Osteocyte (in vitro differentiated cells): ENCODE data around the gene EHD2. TPM values are rescaled to one million over a fixed set of nuclear protein-coding genes. Genes with fewer than 3 reads are reported as not detected.

Experiments
- DNase-seq: peaks from one replicate; pipeline ENCODE4 v3.0.0; 2021; ENCODE audit warnings: mixed read lengths; ENCODE audit not compliant: unreplicated experiment; ENCODE audit errors: extremely low spot score
- H3K27ac Mint-ChIP-seq: one replicate; pipeline ENCODE4 v1.8.0; 2021; ENCODE audit warnings: mild to moderate bottlenecking, mixed read lengths; ENCODE audit not compliant: unreplicated experiment
- H3K27me3 Mint-ChIP-seq: one replicate; pipeline ENCODE4 v1.8.0; 2021; ENCODE audit warnings: mixed read lengths; ENCODE audit not compliant: unreplicated experiment
- H3K36me3 Mint-ChIP-seq: one replicate; pipeline ENCODE4 v1.8.0; 2021; ENCODE audit warnings: mixed read lengths; ENCODE audit not compliant: unreplicated experiment
- H3K4me1 Mint-ChIP-seq: one replicate; pipeline ENCODE4 v1.8.0; 2021; ENCODE audit warnings: mixed read lengths; ENCODE audit not compliant: unreplicated experiment
- H3K4me3 Mint-ChIP-seq: one replicate; pipeline ENCODE4 v1.8.0; 2021; ENCODE audit warnings: mild to moderate bottlenecking, moderate library complexity, mixed read lengths; ENCODE audit not compliant: unreplicated experiment
- H3K9me3 Mint-ChIP-seq: one replicate; pipeline ENCODE4 v1.8.0; 2021; ENCODE audit warnings: mixed read lengths; ENCODE audit not compliant: unreplicated experiment
- total RNA-seq: library from RNA; stranded (reverse); gene quantifications from 2 replicates; pipeline ENCODE4 v1.2.1, GENCODE V29; 2021
- TF ChIP-seq, protein P1 (sequence below): fragments of 200-600 bp; sonication (generic); IDR thresholded peaks from 2 replicates; pipeline ENCODE4 v1.5.0; 2021; ENCODE audit warnings: antibody characterized with exemption, mild to moderate bottlenecking, moderate library complexity

The EHD2 gene
- total RNA-seq, 1 donor from 2014 or later = 440 TPM

DNA sequence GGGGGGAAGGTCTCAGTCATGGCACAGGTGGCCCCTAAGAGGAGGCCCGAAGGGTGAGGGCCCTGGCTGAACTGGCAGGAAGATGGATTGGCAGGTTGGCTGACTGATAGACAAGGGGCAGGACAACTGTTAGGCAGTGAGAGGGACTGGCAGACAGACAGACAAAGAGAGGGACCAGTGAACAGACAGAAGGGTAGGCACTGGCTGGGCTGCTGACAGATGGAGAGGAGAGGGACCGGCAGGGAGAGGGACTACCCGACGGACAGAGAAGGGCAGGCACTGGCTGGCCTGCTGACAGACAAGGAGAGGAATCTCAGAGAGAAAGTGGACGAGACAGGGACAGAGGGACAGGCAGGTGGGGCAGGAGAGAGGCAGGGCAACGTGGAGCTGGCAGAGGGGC is 31.8 kb upstream of the EHD2 start:
- Mint-ChIP-seq H3K4me3 (no peak overlapping the region), H3K36me3 (peaks cover 12% of the 10 kb centered on the region), H3K27ac (no peak overlapping the region), H3K9me3 (no peaks in the 10 kb centered on the region), H3K27me3 (no peaks in the 10 kb centered on the region), H3K4me1 (no peaks in the 10 kb centered on the region)
- no peak for DNase-seq
- TF ChIP-seq, protein P1, sequence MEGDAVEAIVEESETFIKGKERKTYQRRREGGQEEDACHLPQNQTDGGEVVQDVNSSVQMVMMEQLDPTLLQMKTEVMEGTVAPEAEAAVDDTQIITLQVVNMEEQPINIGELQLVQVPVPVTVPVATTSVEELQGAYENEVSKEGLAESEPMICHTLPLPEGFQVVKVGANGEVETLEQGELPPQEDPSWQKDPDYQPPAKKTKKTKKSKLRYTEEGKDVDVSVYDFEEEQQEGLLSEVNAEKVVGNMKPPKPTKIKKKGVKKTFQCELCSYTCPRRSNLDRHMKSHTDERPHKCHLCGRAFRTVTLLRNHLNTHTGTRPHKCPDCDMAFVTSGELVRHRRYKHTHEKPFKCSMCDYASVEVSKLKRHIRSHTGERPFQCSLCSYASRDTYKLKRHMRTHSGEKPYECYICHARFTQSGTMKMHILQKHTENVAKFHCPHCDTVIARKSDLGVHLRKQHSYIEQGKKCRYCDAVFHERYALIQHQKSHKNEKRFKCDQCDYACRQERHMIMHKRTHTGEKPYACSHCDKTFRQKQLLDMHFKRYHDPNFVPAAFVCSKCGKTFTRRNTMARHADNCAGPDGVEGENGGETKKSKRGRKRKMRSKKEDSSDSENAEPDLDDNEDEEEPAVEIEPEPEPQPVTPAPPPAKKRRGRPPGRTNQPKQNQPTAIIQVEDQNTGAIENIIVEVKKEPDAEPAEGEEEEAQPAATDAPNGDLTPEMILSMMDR = no peak

DNA sequence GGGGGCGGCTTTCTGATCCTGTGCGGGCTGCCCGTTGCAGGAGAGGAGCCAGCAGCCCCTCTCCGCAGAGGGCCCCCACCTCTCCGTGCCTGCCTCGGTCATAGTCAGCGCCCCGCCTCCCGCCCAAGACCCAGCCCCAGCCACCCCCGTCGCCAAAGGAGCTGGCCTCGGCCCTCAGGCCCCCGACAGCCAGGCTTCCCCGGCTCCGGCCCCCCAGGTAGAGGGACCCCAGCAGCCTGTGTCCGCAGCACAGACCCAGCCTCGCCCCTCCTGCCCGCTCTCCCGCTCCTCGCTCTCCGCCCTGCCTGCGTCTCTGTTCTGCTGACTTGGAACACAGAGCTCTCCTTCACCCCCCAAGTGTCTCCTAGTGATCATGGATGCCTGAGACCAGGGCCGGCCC is 31.3 kb upstream of the EHD2 start:
- H3K9me3 Mint-ChIP-seq = no peaks in the 10 kb centered on the region
- H3K27ac Mint-ChIP-seq = no peak overlapping the region
- H3K27me3 Mint-ChIP-seq = no peaks in the 10 kb centered on the region
- H3K4me3 Mint-ChIP-seq = no peak overlapping the region
- peaks cover 11% of the 10 kb centered on the region for H3K36me3 Mint-ChIP-seq
- no peaks in the 10 kb centered on the region for H3K4me1 Mint-ChIP-seq
- TF ChIP-seq, protein P1 = no peak
- DNase-seq = no peak

DNA sequence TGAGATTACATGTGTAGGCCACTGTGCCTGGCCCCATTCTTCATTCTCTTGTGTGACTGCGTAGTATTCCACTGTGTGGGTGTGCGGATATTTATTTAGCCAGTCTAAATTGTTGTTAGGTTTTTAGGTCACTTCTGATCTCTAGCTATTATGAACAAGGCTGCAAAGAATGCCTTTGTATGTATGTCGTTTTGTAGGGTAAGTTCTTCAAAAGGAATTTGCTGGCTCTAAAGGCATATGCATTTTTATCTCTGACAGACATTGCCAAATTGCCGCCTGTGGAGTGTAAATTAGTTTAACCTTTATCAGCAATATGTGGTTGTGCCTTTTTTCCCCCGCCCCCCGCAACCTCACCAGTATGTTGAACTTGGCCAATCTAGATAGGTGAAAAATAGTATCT is 30.3 kb upstream of the EHD2 start:
- Mint-ChIP-seq H3K9me3 (no peaks in the 10 kb centered on the region), H3K27ac (no peak overlapping the region), H3K36me3 (peaks cover 6% of the 10 kb centered on the region), H3K4me1 (no peaks in the 10 kb centered on the region), H3K4me3 (no peak overlapping the region), H3K27me3 (no peaks in the 10 kb centered on the region)
- TF ChIP-seq, protein P1 = no peak
- no peak for DNase-seq

DNA sequence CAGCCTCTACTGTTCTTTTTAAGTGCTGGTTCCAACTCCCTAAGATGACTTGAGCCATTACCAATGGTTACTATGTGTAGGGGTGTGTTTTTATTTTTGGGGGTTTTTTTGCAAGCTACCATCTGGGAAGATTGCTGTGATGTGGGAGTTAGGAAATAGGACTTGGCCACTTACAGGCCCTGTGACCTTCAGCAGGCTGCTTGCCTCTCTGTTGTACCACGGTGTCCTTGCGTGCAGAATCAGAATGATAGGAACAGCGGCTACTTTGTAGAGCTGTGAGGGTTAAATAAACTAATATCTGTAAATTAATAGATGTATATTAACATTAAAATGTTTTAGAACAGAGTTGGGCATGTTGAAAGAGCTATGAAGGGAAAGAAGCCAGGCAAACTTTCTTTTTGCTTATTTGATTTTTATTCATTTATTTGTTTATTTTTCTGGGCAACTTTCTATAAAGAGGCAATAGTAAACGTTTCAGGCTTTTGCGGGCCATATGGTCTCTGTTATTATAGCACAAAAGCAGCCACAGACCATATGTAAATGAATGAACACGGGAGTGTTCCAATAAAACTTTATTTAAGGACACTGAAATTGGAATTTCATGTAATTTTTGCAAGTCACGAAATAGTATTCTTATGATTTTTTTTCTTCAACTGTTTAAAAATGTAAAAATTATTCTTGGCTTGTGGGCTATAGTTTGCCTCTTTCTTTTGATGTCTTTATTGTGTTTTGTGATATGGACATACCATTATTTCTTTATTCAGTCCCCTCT is 26.4 kb upstream of the EHD2 start:
- H3K9me3 Mint-ChIP-seq = no peaks in the 10 kb centered on the region
- TF ChIP-seq, protein P1 = no peak
- peaks cover 14% of the 10 kb centered on the region for H3K36me3 Mint-ChIP-seq
- H3K27me3 Mint-ChIP-seq = no peaks in the 10 kb centered on the region
- H3K4me1 Mint-ChIP-seq = no peaks in the 10 kb centered on the region
- no peak for DNase-seq
- no peak overlapping the region for H3K4me3 Mint-ChIP-seq
- H3K27ac Mint-ChIP-seq = no peak overlapping the region

DNA sequence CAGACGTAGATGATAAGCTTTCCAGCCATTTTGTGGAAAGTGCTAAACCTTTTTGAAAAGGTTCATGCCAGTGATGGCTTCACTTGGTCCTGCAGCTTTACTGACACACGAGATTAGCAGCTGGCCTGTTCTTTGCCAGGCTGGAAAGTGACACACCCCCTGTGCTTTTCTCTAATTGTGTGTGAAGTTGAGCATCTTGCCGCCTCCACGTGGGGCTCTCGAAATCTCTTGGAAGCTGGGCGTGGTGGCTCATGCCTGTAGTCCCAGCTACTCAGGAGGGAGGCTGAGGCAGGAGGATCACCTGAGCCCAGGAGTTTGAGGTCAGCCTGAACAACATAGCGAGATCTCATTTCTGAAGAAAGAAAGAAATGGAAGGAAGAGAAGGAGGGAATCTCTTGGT is 25.3 kb upstream of the EHD2 start:
- DNase-seq = no peak
- TF ChIP-seq, protein P1 = no peak
- no peaks in the 10 kb centered on the region for H3K9me3 Mint-ChIP-seq
- no peaks in the 10 kb centered on the region for H3K27me3 Mint-ChIP-seq
- peaks cover 19% of the 10 kb centered on the region for H3K36me3 Mint-ChIP-seq
- peaks cover 2% of the 10 kb centered on the region for H3K4me1 Mint-ChIP-seq
- no peak overlapping the region for H3K27ac Mint-ChIP-seq
- no peak overlapping the region for H3K4me3 Mint-ChIP-seq
